HepG2 (cell line): ENCODE data around the gene MYH16. TPM values are rescaled to one million over a fixed set of nuclear protein-coding genes. Genes with fewer than 3 reads are reported as not detected.

ENCODE experiments used
- ATM ChIP-seq: fragments of 450-650 bp; IDR thresholded peaks from 2 replicates; pipeline ENCODE4 v1.7.1; 2017; ENCODE audit warnings: mild to moderate bottlenecking, borderline replicate concordance
- HMG20A ChIP-seq: IDR thresholded peaks from 2 replicates; pipeline ENCODE4 v1.6.1; 2016; ENCODE audit warnings: borderline replicate concordance
- JDP2 ChIP-seq: sonication (generic); formaldehyde crosslinking; IDR thresholded peaks from 2 replicates; pipeline ENCODE4 v1.8.1; 2022; ENCODE audit warnings: missing genetic modification reagents, borderline replicate concordance
- MXD4 ChIP-seq: IDR thresholded peaks from 2 replicates; pipeline ENCODE4 v1.6.1; 2016; ENCODE audit warnings: mild to moderate bottlenecking, missing biosample characterization, missing genetic modification reagents
- RXRA ChIP-seq: sonication (generic); formaldehyde crosslinking; IDR thresholded peaks from 2 replicates; pipeline ENCODE4 v1.5.1; 2020; ENCODE audit warnings: missing genetic modification reagents
- STAT5B ChIP-seq: sonication (generic); formaldehyde crosslinking; IDR thresholded peaks from 2 replicates; pipeline ENCODE4 v1.4.0; 2020; ENCODE audit warnings: missing genetic modification reagents
- ZNF431 ChIP-seq: sonication (generic); formaldehyde crosslinking; IDR thresholded peaks from 2 replicates; pipeline ENCODE4 v1.9.0; 2022; ENCODE audit warnings: missing genetic modification reagents, low read depth, mild to moderate bottlenecking, borderline replicate concordance
- ZNF451 ChIP-seq: sonication (generic); formaldehyde crosslinking; IDR thresholded peaks from 2 replicates; pipeline ENCODE4 v1.5.0; 2020; ENCODE audit warnings: mild to moderate bottlenecking, missing genetic modification reagents
- polyA plus RNA-seq, 8 experiments: library from polyadenylated mRNA; depleted of rRNA in 3 of 8; stranded (reverse) in 7 of 8; unstranded in 1 of 8; fragments of >200 nt; fragmentation: Illumina TruSeq in 4 of 8; extraction: Trizol in 4 of 8; gene quantifications; 2 replicates each; pipeline versions ENCODE4 v1.2.1 to v1.2.3, GENCODE V29; 2011 to 2016; ENCODE audit warnings: low read depth in 4 of 8, missing spikeins in 1 of 8, mixed read lengths in 1 of 8; ENCODE audit not compliant: insufficient read depth in 1 of 8
- total RNA-seq, 5 experiments: library from RNA; depleted of rRNA; stranded (reverse); fragments of >200 nt; fragmentation: Illumina TruSeq; extraction: Trizol; gene quantifications; 2 replicates each; pipeline ENCODE4 v1.2.3, GENCODE V29; 2016; ENCODE audit warnings: low read depth in 1 of 5
- TF ChIP-seq, protein P1 (sequence below): sonication (generic); formaldehyde crosslinking; IDR thresholded peaks from 2 replicates; pipeline ENCODE4 v1.4.0; 2020; ENCODE audit warnings: missing genetic modification reagents, borderline replicate concordance
- TF ChIP-seq, protein P2 (sequence below): sonication (generic); formaldehyde crosslinking; IDR thresholded peaks from 2 replicates; pipeline ENCODE4 v1.5.0; 2020; ENCODE audit warnings: mild to moderate bottlenecking, missing genetic modification reagents, borderline replicate concordance
- TF ChIP-seq, protein P3 (sequence below): IDR thresholded peaks from 2 replicates; pipeline ENCODE4 v1.6.1; 2016; ENCODE audit warnings: missing biosample characterization, missing genetic modification reagents, low read depth
- TF ChIP-seq, protein P4 (sequence below): sonication (generic); formaldehyde crosslinking; IDR thresholded peaks from 2 replicates; pipeline ENCODE4 v1.8.0; 2022; ENCODE audit warnings: missing genetic modification reagents, mild to moderate bottlenecking, moderate library complexity, borderline replicate concordance
- TF ChIP-seq, protein P5 (sequence below): sonication (generic); formaldehyde crosslinking; IDR thresholded peaks from 2 replicates; pipeline ENCODE4 v1.4.0; 2020; ENCODE audit warnings: missing genetic modification reagents, mild to moderate bottlenecking, borderline replicate concordance

The MYH16 gene
- total and polyA plus RNA-seq, 2 of the 13 experiments (the other 11 are each of a cell fraction or from before 2014, with no cell fraction given): 0.05 to 0.15 TPM

DNA sequence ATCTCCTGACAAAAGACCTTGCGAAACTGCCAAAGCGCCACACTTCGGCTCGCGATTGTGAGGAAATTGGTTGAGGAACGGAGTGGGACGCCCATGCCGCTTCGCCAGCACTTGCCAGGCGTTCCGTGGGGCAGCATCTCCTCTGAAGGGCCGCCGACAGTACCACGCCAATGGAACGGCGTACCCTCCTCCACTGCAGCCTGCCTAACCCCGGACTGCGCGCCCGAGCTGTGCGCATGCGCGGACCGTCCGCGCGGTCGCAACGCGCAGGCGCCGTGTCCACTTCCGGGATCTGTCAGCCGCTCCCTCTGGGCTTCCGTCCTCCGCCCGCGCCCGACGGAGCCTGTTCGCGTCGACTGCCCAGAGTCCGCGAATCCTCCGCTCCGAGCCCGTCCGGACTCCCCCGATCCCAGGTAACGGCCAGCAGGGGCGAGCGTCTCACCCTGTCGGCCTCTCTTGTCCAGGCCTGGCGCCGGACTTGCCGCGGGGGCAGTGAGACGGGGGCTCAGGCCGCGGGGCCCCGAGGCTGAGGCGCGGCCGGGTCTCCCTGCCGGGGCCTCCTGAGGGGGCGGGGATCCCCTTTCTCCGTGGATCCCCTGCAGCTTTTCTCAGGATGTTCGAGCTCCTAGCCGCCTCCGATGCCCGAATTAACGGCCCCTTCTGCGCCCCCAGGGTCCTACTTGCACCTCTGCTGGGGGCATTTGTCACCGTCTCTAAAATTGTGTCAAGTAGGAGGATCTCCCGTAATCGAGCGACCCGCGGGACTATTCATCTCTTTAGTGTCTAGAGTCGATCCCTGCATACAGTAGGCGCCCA lies 53.2 kb downstream of the MYH16 start, which contains the start of gene ARPC1A (continued):
- TF ChIP-seq ZNF431 (no peak), ZNF451 (CRISPR knock-in tag) (peak; percentile 86), MXD4 (peak; percentile 87; the same call in 1 of the 2 replicates), ATM (no peak), HMG20A (peak; percentile 22; the same call in 1 of the 2 replicates), RXRA (peak; percentile 73; the same call in 1 of the 2 replicates), JDP2 (peak; percentile 33; the same call in 1 of the 2 replicates), STAT5B (peak; percentile 29)
- TF ChIP-seq, protein P1, sequence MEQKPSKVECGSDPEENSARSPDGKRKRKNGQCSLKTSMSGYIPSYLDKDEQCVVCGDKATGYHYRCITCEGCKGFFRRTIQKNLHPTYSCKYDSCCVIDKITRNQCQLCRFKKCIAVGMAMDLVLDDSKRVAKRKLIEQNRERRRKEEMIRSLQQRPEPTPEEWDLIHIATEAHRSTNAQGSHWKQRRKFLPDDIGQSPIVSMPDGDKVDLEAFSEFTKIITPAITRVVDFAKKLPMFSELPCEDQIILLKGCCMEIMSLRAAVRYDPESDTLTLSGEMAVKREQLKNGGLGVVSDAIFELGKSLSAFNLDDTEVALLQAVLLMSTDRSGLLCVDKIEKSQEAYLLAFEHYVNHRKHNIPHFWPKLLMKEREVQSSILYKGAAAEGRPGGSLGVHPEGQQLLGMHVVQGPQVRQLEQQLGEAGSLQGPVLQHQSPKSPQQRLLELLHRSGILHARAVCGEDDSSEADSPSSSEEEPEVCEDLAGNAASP (CRISPR knock-in tag): peak; percentile 77
- TF ChIP-seq, protein P2, sequence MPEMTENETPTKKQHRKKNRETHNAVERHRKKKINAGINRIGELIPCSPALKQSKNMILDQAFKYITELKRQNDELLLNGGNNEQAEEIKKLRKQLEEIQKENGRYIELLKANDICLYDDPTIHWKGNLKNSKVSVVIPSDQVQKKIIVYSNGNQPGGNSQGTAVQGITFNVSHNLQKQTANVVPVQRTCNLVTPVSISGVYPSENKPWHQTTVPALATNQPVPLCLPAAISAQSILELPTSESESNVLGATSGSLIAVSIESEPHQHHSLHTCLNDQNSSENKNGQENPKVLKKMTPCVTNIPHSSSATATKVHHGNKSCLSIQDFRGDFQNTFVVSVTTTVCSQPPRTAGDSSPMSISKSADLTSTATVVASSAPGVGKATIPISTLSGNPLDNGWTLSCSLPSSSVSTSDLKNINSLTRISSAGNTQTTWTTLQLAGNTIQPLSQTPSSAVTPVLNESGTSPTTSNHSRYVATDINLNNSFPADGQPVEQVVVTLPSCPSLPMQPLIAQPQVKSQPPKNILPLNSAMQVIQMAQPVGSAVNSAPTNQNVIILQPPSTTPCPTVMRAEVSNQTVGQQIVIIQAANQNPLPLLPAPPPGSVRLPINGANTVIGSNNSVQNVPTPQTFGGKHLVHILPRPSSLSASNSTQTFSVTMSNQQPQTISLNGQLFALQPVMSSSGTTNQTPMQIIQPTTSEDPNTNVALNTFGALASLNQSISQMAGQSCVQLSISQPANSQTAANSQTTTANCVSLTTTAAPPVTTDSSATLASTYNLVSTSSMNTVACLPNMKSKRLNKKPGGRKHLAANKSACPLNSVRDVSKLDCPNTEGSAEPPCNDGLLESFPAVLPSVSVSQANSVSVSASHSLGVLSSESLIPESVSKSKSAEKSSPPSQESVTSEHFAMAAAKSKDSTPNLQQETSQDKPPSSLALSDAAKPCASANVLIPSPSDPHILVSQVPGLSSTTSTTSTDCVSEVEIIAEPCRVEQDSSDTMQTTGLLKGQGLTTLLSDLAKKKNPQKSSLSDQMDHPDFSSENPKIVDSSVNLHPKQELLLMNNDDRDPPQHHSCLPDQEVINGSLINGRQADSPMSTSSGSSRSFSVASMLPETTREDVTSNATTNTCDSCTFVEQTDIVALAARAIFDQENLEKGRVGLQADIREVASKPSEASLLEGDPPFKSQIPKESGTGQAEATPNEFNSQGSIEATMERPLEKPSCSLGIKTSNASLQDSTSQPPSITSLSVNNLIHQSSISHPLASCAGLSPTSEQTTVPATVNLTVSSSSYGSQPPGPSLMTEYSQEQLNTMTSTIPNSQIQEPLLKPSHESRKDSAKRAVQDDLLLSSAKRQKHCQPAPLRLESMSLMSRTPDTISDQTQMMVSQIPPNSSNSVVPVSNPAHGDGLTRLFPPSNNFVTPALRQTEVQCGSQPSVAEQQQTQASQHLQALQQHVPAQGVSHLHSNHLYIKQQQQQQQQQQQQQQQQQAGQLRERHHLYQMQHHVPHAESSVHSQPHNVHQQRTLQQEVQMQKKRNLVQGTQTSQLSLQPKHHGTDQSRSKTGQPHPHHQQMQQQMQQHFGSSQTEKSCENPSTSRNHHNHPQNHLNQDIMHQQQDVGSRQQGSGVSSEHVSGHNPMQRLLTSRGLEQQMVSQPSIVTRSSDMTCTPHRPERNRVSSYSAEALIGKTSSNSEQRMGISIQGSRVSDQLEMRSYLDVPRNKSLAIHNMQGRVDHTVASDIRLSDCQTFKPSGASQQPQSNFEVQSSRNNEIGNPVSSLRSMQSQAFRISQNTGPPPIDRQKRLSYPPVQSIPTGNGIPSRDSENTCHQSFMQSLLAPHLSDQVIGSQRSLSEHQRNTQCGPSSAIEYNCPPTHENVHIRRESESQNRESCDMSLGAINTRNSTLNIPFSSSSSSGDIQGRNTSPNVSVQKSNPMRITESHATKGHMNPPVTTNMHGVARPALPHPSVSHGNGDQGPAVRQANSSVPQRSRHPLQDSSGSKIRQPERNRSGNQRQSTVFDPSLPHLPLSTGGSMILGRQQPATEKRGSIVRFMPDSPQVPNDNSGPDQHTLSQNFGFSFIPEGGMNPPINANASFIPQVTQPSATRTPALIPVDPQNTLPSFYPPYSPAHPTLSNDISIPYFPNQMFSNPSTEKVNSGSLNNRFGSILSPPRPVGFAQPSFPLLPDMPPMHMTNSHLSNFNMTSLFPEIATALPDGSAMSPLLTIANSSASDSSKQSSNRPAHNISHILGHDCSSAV (CRISPR knock-in tag): no peak
- TF ChIP-seq, protein P3, sequence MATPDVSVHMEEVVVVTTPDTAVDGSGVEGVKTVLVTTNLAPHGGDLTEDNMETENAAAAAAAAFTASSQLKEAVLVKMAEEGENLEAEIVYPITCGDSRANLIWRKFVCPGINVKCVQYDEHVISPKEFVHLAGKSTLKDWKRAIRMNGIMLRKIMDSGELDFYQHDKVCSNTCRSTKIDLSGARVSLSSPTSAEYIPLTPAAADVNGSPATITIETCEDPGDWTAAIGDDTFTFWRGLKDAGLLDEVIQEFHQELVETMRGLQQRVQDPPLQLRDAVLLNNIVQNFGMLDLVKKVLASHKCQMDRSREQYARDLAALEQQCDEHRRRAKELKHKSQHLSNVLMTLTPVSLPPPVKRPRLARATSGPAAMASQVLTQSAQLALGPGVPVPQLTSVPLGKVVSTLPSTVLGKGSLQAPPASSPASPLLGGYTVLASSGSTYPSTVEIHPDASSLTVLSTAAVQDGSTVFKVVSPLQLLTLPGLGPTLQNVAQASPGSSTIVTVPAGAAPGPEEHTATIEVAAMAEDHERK (CRISPR knock-in tag): 0 out of 2 replicates have a peak, but pooled peaks have one; percentile 41
- TF ChIP-seq, protein P4, sequence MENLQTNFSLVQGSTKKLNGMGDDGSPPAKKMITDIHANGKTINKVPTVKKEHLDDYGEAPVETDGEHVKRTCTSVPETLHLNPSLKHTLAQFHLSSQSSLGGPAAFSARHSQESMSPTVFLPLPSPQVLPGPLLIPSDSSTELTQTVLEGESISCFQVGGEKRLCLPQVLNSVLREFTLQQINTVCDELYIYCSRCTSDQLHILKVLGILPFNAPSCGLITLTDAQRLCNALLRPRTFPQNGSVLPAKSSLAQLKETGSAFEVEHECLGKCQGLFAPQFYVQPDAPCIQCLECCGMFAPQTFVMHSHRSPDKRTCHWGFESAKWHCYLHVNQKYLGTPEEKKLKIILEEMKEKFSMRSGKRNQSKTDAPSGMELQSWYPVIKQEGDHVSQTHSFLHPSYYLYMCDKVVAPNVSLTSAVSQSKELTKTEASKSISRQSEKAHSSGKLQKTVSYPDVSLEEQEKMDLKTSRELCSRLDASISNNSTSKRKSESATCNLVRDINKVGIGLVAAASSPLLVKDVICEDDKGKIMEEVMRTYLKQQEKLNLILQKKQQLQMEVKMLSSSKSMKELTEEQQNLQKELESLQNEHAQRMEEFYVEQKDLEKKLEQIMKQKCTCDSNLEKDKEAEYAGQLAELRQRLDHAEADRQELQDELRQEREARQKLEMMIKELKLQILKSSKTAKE (CRISPR knock-in tag): no peak
- TF ChIP-seq, protein P5, sequence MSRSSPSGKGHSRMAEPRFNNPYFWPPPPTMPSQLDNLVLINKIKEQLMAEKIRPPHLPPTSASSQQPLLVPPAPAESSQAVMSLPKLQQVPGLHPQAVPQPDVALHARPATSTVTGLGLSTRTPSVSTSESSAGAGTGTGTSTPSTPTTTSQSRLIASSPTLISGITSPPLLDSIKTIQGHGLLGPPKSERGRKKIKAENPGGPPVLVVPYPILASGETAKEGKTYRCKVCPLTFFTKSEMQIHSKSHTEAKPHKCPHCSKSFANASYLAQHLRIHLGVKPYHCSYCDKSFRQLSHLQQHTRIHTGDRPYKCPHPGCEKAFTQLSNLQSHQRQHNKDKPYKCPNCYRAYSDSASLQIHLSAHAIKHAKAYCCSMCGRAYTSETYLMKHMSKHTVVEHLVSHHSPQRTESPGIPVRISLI: no peak
